Activated naive CD4-positive, alpha-beta T cell treated with anti-CD3 and anti-CD28 coated beads, Interleukin-2, amount 50 U/mL, for 72 hours (primary cell): Measurements from ENCODE around the gene FBXL5. TPM values are rescaled to one million over a fixed set of nuclear protein-coding genes. Genes with fewer than 3 reads are reported as not detected.

Experiments
- ATAC-seq, 2 donors: fragments of 150-1000 bp; cut with Tn5 transposase; 2 replicates each; pipeline ENCODE4 v1.10.0; 2021; ENCODE audit warnings: mild to moderate bottlenecking in 2 of 2, moderate library complexity in 2 of 2
- DNase-seq, 2 donors: peaks; one replicate each; pipeline ENCODE4 v3.0.0; 2021 to 2022; ENCODE audit warnings: low spot score in 2 of 2
- H3K27ac Mint-ChIP-seq, 2 donors: one replicate each; pipeline ENCODE4 v1.8.0; 2022; ENCODE audit warnings: mild to moderate bottlenecking in 2 of 2, mixed read lengths in 2 of 2
- H3K36me3 Mint-ChIP-seq, 2 donors: one replicate each; pipeline ENCODE4 v1.8.0; 2022; ENCODE audit warnings: mixed read lengths in 2 of 2
- H3K9me3 Mint-ChIP-seq, 2 donors: one replicate each; pipeline ENCODE4 v1.8.0; 2022; ENCODE audit warnings: mixed read lengths in 2 of 2
- total RNA-seq, 2 donors: library from RNA; stranded (reverse); gene quantifications; one replicate each; pipeline ENCODE4 v1.2.3, GENCODE V29; 2022

The FBXL5 gene
- total RNA-seq, 2 donors from 2014 or later, result 30.4 to 36.0 TPM

GRCh38 chr4:15682242-15683142 is 27.3 kb upstream of the FBXL5 start:
- peak overlapping the region; percentile 98 to 99 for H3K27ac Mint-ChIP-seq
- no peak for DNase-seq
- no peak for ATAC-seq
- peaks cover 19 to 47% of the 10 kb centered on the region in 2 donors for H3K36me3 Mint-ChIP-seq
- no peaks in the 10 kb centered on the region for H3K9me3 Mint-ChIP-seq

DNA sequence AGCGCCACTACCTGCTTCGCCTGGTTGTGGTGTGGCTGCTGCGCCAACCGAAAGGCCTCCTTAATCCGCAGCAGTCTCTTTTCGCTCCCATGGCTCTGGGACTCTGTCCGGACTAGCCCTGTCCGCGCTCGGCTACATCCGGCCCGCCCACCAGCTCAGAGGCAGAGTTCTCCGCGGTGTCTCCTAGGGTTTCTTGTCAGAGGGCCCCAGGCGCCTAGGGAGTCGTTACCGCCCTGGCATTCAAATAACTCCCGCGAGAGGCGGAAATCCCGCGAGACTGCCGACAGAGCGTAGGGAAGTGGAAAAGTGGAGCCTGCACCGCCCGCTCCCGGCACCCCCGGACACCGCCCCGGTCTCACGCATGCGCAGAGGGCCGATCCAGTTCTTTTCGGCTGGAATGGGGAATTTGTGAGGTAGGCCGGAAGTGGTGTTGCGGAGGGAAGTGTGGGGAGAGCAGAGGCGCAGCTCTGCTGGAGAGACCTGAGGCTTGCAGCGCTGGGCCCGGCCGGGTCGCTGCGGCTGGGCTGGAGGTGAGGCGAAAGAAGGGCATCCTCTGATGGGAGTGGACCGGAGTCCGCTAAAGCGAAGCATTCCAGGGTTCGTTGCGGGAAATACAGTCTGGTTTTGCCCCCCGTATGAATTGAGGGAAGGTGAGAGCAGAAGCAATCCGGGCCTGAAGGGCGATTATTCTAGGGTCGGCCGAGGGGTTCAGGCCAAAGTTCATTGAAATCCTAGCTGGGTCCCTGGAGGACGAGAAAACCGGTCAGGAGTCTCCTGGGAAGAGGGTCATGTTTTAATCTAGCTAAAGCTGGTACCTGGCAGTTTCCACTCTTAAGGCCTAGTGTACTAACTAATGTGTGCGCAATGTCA is 26.4 kb upstream of the FBXL5 start, which contains the start of gene FAM200B:
TSS of gene FAM200B (plus strand) at position 456 of the 870 bp plus-strand sequence. CDS start 5,151 bp downstream, outside the sequence.
- peak within 1 kb of the TSS; percentile 98 to 99 for H3K27ac Mint-ChIP-seq
- DNase-seq (peak; percentile 100), ATAC-seq (peak; percentile 95 to 98)
- no peaks in the 10 kb centered on the region for H3K9me3 Mint-ChIP-seq
- H3K36me3 Mint-ChIP-seq, result peaks cover 19 to 38% of the 10 kb centered on the region in 2 donors

- H3K36me3 Mint-ChIP-seq, result peaks cover 19 to 32% of the 10 kb centered on the region in 2 donors
- H3K9me3 Mint-ChIP-seq, result no peaks in the 10 kb centered on the region
- no peak for DNase-seq
- no peak for ATAC-seq
- H3K27ac Mint-ChIP-seq, result peak overlapping the region; percentile 98 to 99
Observed at GRCh38 chr4:15681067-15681371, 25.9 kb upstream of the FBXL5 start.

DNA sequence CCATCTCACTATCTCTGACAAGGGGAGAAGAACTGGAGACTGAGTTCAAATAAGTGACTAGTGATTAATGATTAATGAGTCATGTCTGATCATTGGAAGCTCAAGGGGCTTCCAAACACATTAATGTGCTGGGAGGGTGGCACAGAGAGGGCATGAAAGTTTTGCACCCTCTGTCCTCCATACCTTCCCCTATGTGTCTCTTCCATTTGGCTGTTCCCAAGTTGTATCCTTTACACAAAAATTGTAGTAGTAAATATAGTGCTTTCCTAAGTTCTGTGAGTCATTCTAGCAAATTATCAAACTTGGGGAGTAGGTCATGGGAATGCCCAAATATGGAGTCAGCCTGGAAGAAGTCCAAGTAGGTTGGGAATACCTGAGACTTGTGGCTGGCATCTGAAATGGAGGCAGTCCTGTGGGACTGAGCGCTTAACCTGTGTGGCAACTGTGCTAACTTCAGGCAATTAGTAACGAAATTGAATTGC is 22.4 kb upstream of the FBXL5 start:
- no peak for ATAC-seq
- no peak for DNase-seq
- peaks cover 18 to 24% of the 10 kb centered on the region in 2 donors for H3K36me3 Mint-ChIP-seq
- no peak overlapping the region for H3K27ac Mint-ChIP-seq
- no peaks in the 10 kb centered on the region for H3K9me3 Mint-ChIP-seq

- H3K27ac Mint-ChIP-seq, result no peak overlapping the region
- peaks cover 13 to 24% of the 10 kb centered on the region in 2 donors for H3K36me3 Mint-ChIP-seq
- no peaks in the 10 kb centered on the region for H3K9me3 Mint-ChIP-seq
- no peak for DNase-seq
- no peak for ATAC-seq
Observed at GRCh38 chr4:15676899-15677298, 21.7 kb upstream of the FBXL5 start.

DNA sequence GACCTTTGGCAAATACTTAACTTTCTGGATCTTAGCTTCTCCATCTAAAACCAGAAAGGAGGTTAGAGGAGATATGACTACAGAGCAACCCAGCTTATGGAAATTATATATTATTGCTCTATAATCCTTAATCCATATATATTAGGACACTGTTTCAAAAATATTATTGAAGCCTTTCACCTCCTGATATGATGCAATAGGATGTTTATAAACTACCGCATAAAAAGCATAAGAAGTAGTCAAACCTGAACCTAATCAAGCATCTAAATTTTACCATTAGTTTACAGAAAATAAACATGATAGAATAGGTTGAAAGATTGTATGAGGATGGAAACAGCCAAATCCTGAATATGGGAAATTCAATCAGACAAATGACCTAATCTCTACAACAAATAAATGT is 20.9 kb upstream of the FBXL5 start:
- ATAC-seq, result no peak
- H3K27ac Mint-ChIP-seq, result no peak overlapping the region
- no peak for DNase-seq
- H3K9me3 Mint-ChIP-seq, result no peaks in the 10 kb centered on the region
- peaks cover 8 to 23% of the 10 kb centered on the region in 2 donors for H3K36me3 Mint-ChIP-seq

DNA sequence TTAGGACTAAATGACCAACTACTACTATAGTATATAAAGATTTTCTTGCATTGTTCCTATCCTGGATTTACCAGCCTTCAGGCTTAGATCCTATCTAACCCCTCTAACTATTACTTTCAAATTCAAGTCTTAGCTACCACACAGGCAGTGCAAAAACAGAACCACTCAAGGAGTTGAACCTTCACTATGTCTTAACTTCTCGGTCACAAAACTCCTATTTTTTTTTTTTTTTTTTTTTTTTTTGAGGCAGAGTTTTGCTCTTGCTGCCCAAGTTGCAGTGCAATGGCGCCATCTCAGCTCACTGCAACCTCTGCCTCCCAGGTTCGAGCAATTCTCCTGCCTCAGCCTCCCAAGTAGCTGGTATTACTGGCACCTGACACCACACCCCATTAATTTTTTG is 20.2 kb upstream of the FBXL5 start:
- ATAC-seq (no peak), DNase-seq (no peak)
- Mint-ChIP-seq H3K27ac (no peak overlapping the region), H3K9me3 (no peaks in the 10 kb centered on the region), H3K36me3 (peaks cover 8 to 23% of the 10 kb centered on the region in 2 donors)

GRCh38 chr4:15674926-15675325 is 19.8 kb upstream of the FBXL5 start:
- Mint-ChIP-seq H3K27ac (no peak overlapping the region), H3K9me3 (no peaks in the 10 kb centered on the region), H3K36me3 (peaks cover 4 to 19% of the 10 kb centered on the region in 2 donors)
- ATAC-seq (no peak), DNase-seq (no peak)

GRCh38 chr4:15674046-15674445 is 18.9 kb upstream of the FBXL5 start:
- no peak overlapping the region for H3K27ac Mint-ChIP-seq
- no peak for DNase-seq
- H3K36me3 Mint-ChIP-seq, result peaks cover 0 to 13% of the 10 kb centered on the region in 2 donors
- no peaks in the 10 kb centered on the region for H3K9me3 Mint-ChIP-seq
- ATAC-seq, result no peak

- DNase-seq (no peak), ATAC-seq (no peak)
- Mint-ChIP-seq H3K27ac (no peak overlapping the region), H3K36me3 (peaks cover 0 to 13% of the 10 kb centered on the region in 2 donors), H3K9me3 (no peaks in the 10 kb centered on the region)
Observed at GRCh38 chr4:15673337-15673736, 18.2 kb upstream of the FBXL5 start.

- no peak for DNase-seq
- no peak for ATAC-seq
- no peak overlapping the region for H3K27ac Mint-ChIP-seq
- H3K9me3 Mint-ChIP-seq, result no peaks in the 10 kb centered on the region
- peaks cover 0 to 20% of the 10 kb centered on the region in 2 donors for H3K36me3 Mint-ChIP-seq
Observed at GRCh38 chr4:15672101-15672500, 16.9 kb upstream of the FBXL5 start.

DNA sequence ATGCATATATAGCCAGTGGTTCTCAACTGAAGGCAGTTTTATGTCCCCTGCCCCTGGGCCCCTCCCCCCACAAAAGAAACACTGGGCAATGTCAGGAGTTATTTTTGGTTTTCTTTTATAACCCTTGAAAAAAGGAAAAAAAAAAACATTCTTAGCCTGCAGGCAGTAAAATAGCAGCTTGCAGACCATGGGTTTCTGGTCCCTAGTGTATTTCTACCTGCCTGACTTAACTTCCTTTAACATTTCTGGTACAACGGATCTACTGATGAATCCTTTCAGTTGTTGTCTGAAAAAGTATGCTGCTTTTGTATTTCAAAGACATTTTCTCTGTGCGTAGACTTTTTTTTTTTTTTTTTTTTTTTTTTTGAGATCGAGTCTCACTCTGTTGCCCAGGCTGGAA is 15.4 kb upstream of the FBXL5 start:
- ATAC-seq (no peak), DNase-seq (no peak)
- H3K27ac Mint-ChIP-seq, result no peak overlapping the region
- no peaks in the 10 kb centered on the region for H3K9me3 Mint-ChIP-seq
- H3K36me3 Mint-ChIP-seq, result peaks cover 0 to 32% of the 10 kb centered on the region in 2 donors

- peaks cover 0 to 27% of the 10 kb centered on the region in 2 donors for H3K36me3 Mint-ChIP-seq
- H3K9me3 Mint-ChIP-seq, result no peaks in the 10 kb centered on the region
- ATAC-seq (no peak), DNase-seq (no peak)
- no peak overlapping the region for H3K27ac Mint-ChIP-seq
Observed at GRCh38 chr4:15668566-15669435, 13.6 kb upstream of the FBXL5 start.

DNA sequence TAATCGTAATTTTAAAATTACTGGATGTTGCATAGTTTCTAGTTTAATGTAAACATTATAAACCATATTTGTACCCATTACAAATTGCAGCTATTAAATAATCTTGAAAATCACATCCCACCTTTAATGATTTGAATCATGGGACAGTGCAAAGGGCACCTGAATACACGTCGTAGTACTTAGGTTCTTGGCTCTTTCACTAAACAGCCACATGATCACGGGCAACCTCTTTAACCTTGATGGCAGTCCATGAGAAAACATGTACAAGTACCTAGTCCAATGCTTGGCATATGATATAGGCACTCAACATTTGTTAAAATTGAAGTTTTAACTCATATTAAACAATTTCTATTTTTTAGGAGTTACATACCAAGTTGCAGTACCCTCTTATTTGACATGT is 11.8 kb upstream of the FBXL5 start:
- H3K36me3 Mint-ChIP-seq, result peaks cover 0 to 25% of the 10 kb centered on the region in 2 donors
- no peak overlapping the region for H3K27ac Mint-ChIP-seq
- ATAC-seq (no peak), DNase-seq (no peak)
- H3K9me3 Mint-ChIP-seq, result no peaks in the 10 kb centered on the region

DNA sequence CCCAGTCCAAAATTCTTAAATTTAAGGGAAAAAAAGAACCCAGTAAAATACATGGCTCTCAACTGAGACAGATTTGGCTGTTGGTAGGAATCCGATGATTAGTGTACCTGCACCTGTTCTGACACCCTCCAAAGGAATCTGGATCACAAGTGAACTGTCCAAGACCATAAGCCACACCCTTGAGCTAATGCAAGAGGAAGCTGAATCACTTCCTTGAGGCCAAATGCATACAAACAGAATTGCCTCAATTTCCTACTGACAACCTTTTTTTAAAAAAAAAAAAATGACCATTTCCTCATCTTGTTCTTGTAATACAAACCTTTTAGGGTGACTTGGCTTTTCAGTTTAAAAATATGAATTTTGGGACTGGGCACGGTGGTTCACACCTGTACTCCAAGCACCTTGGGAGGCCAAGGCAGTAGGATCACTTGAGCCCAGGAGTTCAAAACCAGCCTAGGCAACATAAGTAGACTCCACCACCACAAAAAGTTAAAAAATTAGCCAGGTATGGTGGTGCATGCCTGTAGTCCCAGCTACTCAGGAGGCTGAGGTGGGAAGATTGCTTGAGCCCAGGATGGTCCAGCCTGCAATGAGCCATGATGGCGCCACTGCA is 10.7 kb upstream of the FBXL5 start:
- DNase-seq (no peak), ATAC-seq (peak in 1 of 2 donors; percentile 51)
- Mint-ChIP-seq H3K36me3 (peaks cover 0 to 23% of the 10 kb centered on the region in 2 donors), H3K9me3 (no peaks in the 10 kb centered on the region), H3K27ac (no peak overlapping the region)
